PC-3 (cell line): ENCODE data around the gene KCNQ1. TPM values are rescaled to one million over a fixed set of nuclear protein-coding genes. Genes with fewer than 3 reads are reported as not detected.

Experiments
- ATAC-seq: fragments of 200-7000 bp; cut with Tn5 transposase; 2 replicates; pipeline ENCODE4 v1.9.1; 2020; ENCODE audit warnings: mild to moderate bottlenecking, moderate library complexity
- BruUV-seq: library from RNA; stranded (reverse); fragments of 400-500 nt; replicated peaks from 2 replicates; lab custom pipeline; 2021; lab: Mats Ljungman, UMichigan
- CTCF ChIA-PET: fragments of 300-600 bp; sonication (Branson Sonifier 250); formaldehyde crosslinking; loops from one replicate; lab custom pipeline; 2022; ENCODE audit warnings: antibody characterized with exemption; lab: Charles Lee
- POLR2A ChIA-PET: fragments of 300-600 bp; sonication (Branson Sonifier 250); formaldehyde crosslinking; loops from one replicate; lab custom pipeline; 2022; ENCODE audit warnings: antibody characterized with exemption; ENCODE audit not compliant: unreplicated experiment; lab: Charles Lee
- DNase-seq: peaks from one replicate; pipeline ENCODE4 v3.0.0-alpha.2; 2015
- H2AFZ ChIP-seq: fragments of 300-600 bp; sonication (generic); 2 replicates; pipeline ENCODE4 v1.6.0; 2016; ENCODE audit warnings: antibody characterized with exemption, low read length
- H3F3A ChIP-seq: fragments of 300-600 bp; sonication (generic); one replicate; pipeline ENCODE4 v1.6.0; 2017; ENCODE audit warnings: antibody characterized with exemption, low read length, control low read depth, mild to moderate bottlenecking; ENCODE audit not compliant: unreplicated experiment
- H3K27ac ChIP-seq: fragments of 300-600 bp; sonication (generic); 2 replicates; pipeline ENCODE4 v1.5.1; 2016; ENCODE audit warnings: mild to moderate bottlenecking, low read length
- H3K27me3 ChIP-seq: fragments of 300-600 bp; sonication (generic); 2 replicates; pipeline ENCODE4 v1.6.1; 2016; ENCODE audit warnings: low read length, mixed read lengths
- H3K36me3 ChIP-seq: fragments of 300-600 bp; sonication (generic); 2 replicates; pipeline ENCODE4 v1.6.1; 2016; ENCODE audit warnings: low read depth, mixed run types, low read length, mixed read lengths
- H3K4me1 ChIP-seq: fragments of 300-600 bp; sonication (generic); 2 replicates; pipeline ENCODE4 v1.5.1; 2016; ENCODE audit warnings: low read length; ENCODE audit not compliant: insufficient read depth
- H3K4me2 ChIP-seq: fragments of 300-600 bp; sonication (generic); 2 replicates; pipeline ENCODE4 v1.6.0; 2016; ENCODE audit warnings: low read length
- H3K4me3 ChIP-seq: fragments of 300-600 bp; sonication (generic); 2 replicates; pipeline ENCODE4 v1.5.1; 2016; ENCODE audit warnings: mild to moderate bottlenecking, low read length, mixed read lengths
- H3K79me2 ChIP-seq: fragments of 300-600 bp; sonication (generic); 2 replicates; pipeline ENCODE4 v1.6.1; 2017; ENCODE audit warnings: low read length, mixed read lengths
- H3K9ac ChIP-seq: fragments of 300-600 bp; sonication (generic); 2 replicates; pipeline ENCODE4 v1.6.0; 2016; ENCODE audit warnings: mild to moderate bottlenecking, low read length
- H3K9me2 ChIP-seq: fragments of 300-600 bp; sonication (generic); replicated peaks from 2 replicates; pipeline ENCODE4 v1.6.1; 2016; ENCODE audit warnings: mixed run types, low read length, mixed read lengths
- H3K9me3 ChIP-seq: fragments of 300-600 bp; sonication (generic); 2 replicates; pipeline ENCODE4 v1.6.1; 2016; ENCODE audit warnings: low read length, mixed read lengths
- H4K20me1 ChIP-seq: fragments of 300-600 bp; sonication (generic); 2 replicates; pipeline ENCODE4 v1.6.1; 2016; ENCODE audit warnings: low read length, mixed read lengths
- EZH2 ChIP-seq: fragments of 300-600 bp; sonication (generic); IDR thresholded peaks from one replicate; pipeline ENCODE4 v1.6.1; 2017; ENCODE audit warnings: antibody characterized with exemption, mild to moderate bottlenecking, low read length; ENCODE audit not compliant: unreplicated experiment
- EZH2phosphoT487 ChIP-seq: fragments of 300-600 bp; sonication (generic); IDR thresholded peaks from 2 replicates; pipeline ENCODE4 v1.6.1; 2018; ENCODE audit warnings: mild to moderate bottlenecking, antibody characterized with exemption, low read length, borderline replicate concordance
- intact Hi-C: fragments of 100-400 bp; cut with micrococcal nuclease; formaldehyde crosslinking; loops from 2 replicates; pipeline ENCODE4 v1.9.0; 2023
- total RNA-seq: library from RNA; depleted of rRNA; stranded (reverse); fragments of >200 nt; gene quantifications from 2 replicates; pipeline ENCODE4 v1.2.3, GENCODE V29; 2014
- TF ChIP-seq, protein P1 (sequence below): fragments of 300-600 bp; sonication (generic); conservative IDR thresholded peaks from 2 replicates; pipeline ENCODE4 v1.5.1; 2017; ENCODE audit warnings: antibody characterized with exemption, low read depth, mild to moderate bottlenecking, low read length

KCNQ1 gene
- total RNA-seq, 1 experiment from 2014 or later: 0.40 TPM

DNA sequence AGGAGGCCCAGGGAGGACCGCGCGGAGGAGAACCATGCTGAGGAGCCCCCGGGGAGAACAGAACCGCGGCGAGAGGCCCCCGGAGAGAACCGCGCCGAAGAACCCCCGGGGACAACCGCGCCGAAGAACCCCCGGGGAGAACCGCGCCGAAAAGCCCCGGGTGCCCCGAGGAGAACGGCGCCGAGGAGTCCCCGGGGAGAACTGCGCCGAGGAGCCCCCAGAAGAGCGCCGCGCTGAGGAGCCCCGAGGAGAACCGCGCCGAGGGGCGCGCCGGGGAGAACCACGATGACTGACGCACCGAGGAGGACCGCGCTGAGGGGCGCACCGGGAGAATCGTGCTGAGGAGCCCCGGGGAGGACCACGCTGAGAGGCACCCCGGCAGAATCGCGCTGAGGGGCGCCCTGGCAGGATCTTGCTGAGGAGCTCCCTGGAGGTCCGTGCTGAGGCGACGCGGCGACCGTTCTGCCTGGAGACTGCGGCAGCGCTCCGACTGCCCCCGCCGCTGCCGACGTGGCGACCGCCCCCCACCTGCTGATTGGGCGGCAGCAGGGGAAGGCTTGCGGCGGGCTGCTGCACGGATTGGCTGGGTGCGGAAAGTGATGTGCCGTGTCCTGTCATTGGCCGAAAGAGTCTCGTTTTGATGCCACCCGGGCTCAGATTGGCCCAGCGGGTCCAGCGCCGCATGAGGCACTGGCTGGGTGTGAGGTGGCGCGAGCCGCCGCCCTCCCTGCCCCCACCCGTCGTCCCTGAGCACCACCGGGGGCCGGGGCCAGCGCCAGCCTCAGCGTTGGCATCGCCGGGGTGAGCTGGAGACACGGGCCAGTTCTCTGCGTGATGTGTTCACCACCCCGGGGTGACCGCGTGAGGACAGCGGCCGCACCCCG lies 255.0 kb downstream of the KCNQ1 start, which contains the start of gene KCNQ1OT1:
TSS of gene KCNQ1OT1 (minus strand) at position 464 of the 884 bp plus-strand sequence.
- ChIA-PET CTCF (no interaction called here), POLR2A (no interaction called here)
- Histone ChIP-seq H3F3A (no peaks in the 10 kb centered on the region), H4K20me1 (peaks cover 34% of the 10 kb centered on the region), H3K4me2 (peak within 1 kb of the TSS; percentile 95), H3K9me2 (no peaks in the 10 kb centered on the region), H3K79me2 (peaks cover 50% of the 10 kb centered on the region), H3K36me3 (no peaks in the 10 kb centered on the region), H3K9me3 (no peaks in the 10 kb centered on the region), H3K27ac (peak within 1 kb of the TSS; percentile 78), H3K9ac (peak within 1 kb of the TSS; percentile 94), H3K4me1 (peaks cover 13% of the 10 kb centered on the region; the same call in 1 of the 2 replicates), H2AFZ (peak within 1 kb of the TSS; percentile 23), H3K27me3 (no peaks in the 10 kb centered on the region), H3K4me3 (peak within 1 kb of the TSS; percentile 94)
- ATAC-seq (peak; percentile 90), DNase-seq (peak; percentile 92)
- TF ChIP-seq, protein P1, sequence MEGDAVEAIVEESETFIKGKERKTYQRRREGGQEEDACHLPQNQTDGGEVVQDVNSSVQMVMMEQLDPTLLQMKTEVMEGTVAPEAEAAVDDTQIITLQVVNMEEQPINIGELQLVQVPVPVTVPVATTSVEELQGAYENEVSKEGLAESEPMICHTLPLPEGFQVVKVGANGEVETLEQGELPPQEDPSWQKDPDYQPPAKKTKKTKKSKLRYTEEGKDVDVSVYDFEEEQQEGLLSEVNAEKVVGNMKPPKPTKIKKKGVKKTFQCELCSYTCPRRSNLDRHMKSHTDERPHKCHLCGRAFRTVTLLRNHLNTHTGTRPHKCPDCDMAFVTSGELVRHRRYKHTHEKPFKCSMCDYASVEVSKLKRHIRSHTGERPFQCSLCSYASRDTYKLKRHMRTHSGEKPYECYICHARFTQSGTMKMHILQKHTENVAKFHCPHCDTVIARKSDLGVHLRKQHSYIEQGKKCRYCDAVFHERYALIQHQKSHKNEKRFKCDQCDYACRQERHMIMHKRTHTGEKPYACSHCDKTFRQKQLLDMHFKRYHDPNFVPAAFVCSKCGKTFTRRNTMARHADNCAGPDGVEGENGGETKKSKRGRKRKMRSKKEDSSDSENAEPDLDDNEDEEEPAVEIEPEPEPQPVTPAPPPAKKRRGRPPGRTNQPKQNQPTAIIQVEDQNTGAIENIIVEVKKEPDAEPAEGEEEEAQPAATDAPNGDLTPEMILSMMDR: no peak
- TF ChIP-seq EZH2 (no peak), EZH2phosphoT487 (no peak)
- intact Hi-C loops: loop anchor here (2.0 to 5.0 kb wide), 2 partner anchors 167 to 185 kb away; partner anchors contain the start of gene CDKN1C
- BruUV-seq: no TSS peak

DNA sequence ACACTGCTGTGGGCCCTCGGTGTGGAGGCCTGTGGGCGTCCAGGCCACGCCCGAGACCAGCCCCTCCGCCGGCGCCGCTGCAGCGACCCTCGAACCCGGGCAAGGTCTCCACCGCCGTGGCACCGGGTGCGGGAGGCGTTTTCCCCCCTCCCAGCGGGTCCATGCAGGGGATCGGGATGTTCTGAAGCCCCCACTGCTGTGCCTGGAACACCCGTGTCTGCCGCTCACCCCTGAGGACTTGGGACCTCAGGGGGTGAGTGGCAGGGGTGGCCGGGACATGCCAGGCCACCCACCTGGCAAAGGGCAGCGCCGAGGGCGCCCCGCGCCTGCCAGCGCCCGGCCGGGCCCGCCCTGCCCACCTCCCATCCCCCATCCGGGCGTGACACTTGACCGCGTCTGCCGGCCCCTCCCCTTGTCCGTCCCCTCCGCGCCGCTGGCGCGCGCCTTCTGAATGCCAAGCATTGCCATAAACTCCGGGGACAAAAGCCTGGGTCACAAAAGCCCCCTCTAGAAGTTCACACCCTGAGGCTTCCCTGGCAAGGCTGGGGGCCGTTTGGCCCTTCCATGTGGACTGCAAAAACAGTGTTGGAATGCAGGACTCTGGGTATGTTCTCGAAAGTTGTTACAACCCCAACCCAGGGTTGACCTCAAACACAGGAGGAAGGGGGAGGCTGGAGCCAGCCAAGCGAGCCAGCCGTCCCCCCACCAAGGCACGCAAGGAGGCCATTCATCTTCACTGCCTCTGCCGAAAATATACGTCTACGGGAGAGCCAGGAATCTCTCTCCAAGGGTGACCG lies 255.8 kb downstream of the KCNQ1 start:
- DNase-seq: peak; percentile 59
- no peaks in the 10 kb centered on the region for H3K36me3 ChIP-seq
- POLR2A ChIA-PET: no interaction called here
- H3K9me2 ChIP-seq: no peaks in the 10 kb centered on the region
- no peaks in the 10 kb centered on the region for H3K9me3 ChIP-seq
- H3K4me3 ChIP-seq: peak overlapping the region; percentile 79
- H3F3A ChIP-seq: no peaks in the 10 kb centered on the region
- CTCF ChIA-PET: no interaction called here
- ATAC-seq: peak; percentile 46
- H3K9ac ChIP-seq: peak overlapping the region; percentile 94
- peaks cover 13% of the 10 kb centered on the region; the same call in 1 of the 2 replicates for H3K4me1 ChIP-seq
- peak overlapping the region; percentile 95 for H3K4me2 ChIP-seq
- H3K27ac ChIP-seq: peak overlapping the region; percentile 78
- peak overlapping the region; percentile 23 for H2AFZ ChIP-seq
- no peak for TF ChIP-seq EZH2phosphoT487
- TF ChIP-seq, protein P1: no peak
- no peak for TF ChIP-seq EZH2
- intact Hi-C loops: loop anchor here (2.0 kb wide), 1 partner anchor 184 kb away; the partner anchor contains the start of gene CDKN1C
- H3K27me3 ChIP-seq: no peaks in the 10 kb centered on the region
- BruUV-seq: no TSS peak
- peaks cover 41% of the 10 kb centered on the region for H3K79me2 ChIP-seq
- H4K20me1 ChIP-seq: peaks cover 32% of the 10 kb centered on the region
